NCI-H1694 treated with DMSO at 0.1 percent for 48 hours (cell line): ENCODE data around the gene CGB8.
"Not testable (repeated sequence)": the region's sequence is repeated elsewhere in the genome, so short reads cannot be mapped to it uniquely, and the experiment has no call there.

ENCODE experiments used
- DNase-seq: peaks from one replicate; lab custom pipeline; 2025; lab: John Stamatoyannopoulos, UW

The CGB8 gene

GRCh38 chr19:49030323-49030722, 18.6 kb downstream of the CGB8 start:
- not testable (repeated sequence) for DNase-seq

- not testable (repeated sequence) for DNase-seq
Observed at GRCh38 chr19:49029749-49030148, 19.2 kb downstream of the CGB8 start.

- DNase-seq, result not testable (repeated sequence)
Observed at GRCh38 chr19:49028686-49029085, 20.2 kb downstream of the CGB8 start.

GRCh38 chr19:49025599-49025998, 23.3 kb downstream of the CGB8 start:
- DNase-seq, result not testable (repeated sequence)

GRCh38 chr19:49025088-49025487, 23.8 kb downstream of the CGB8 start:
- DNase-seq, result not testable (repeated sequence)

GRCh38 chr19:49024233-49024632, 24.7 kb downstream of the CGB8 start, which contains the start of gene CGB3:
Gene CGB3 (minus strand): TSS chr19:49024333. CDS start chr19:49023971, 362 bp downstream.
- DNase-seq, result not testable (repeated sequence)

- no peak for DNase-seq
Observed at GRCh38 chr19:49022116-49022515, 26.8 kb downstream of the CGB8 start.

GRCh38 chr19:49020931-49021895, 27.7 kb downstream of the CGB8 start:
- no peak for DNase-seq

- no peak for DNase-seq
Observed at GRCh38 chr19:49020342-49020741, 28.6 kb downstream of the CGB8 start.

- DNase-seq, result peak; percentile 12
Observed at GRCh38 chr19:49019242-49019932, 29.5 kb downstream of the CGB8 start.

- not testable (repeated sequence) for DNase-seq
Observed at GRCh38 chr19:49018388-49019241, 30.3 kb downstream of the CGB8 start.

GRCh38 chr19:49017666-49018351, 31.1 kb downstream of the CGB8 start:
- peak; percentile 59 for DNase-seq

GRCh38 chr19:49017041-49017665, 31.8 kb downstream of the CGB8 start, which contains the start of gene LHB:
Gene LHB (minus strand): TSS chr19:49017091. CDS start chr19:49017081, 10 bp downstream.
- no peak for DNase-seq

- no peak for DNase-seq
Observed at GRCh38 chr19:49016067-49016839, 32.7 kb downstream of the CGB8 start.

- no peak for DNase-seq
Observed at GRCh38 chr19:49014870-49015255, 34.0 kb downstream of the CGB8 start.

GRCh38 chr19:49014123-49014869, 34.6 kb downstream of the CGB8 start:
- no peak for DNase-seq

GRCh38 chr19:49011194-49011593, 37.7 kb downstream of the CGB8 start:
- no peak for DNase-seq

GRCh38 chr19:49010453-49010852, 38.5 kb downstream of the CGB8 start:
- DNase-seq, result no peak

GRCh38 chr19:49009828-49010227, 39.1 kb downstream of the CGB8 start:
- DNase-seq, result no peak
